WTC11 (cell line): ENCODE measurements around the gene SLC5A9.

Source experiments
- NFE2L1 ChIP-seq: sonication (generic); formaldehyde crosslinking; IDR thresholded peaks from 2 replicates; pipeline ENCODE4 v1.8.1; 2023; ENCODE audit warnings: missing genetic modification reagents
- TCF7 ChIP-seq: sonication (generic); formaldehyde crosslinking; IDR thresholded peaks from 2 replicates; pipeline ENCODE4 v1.8.0; 2022; ENCODE audit warnings: mild to moderate bottlenecking, low read depth, missing genetic modification reagents, moderate library complexity
- TF ChIP-seq, protein P1 (sequence below): fragments of 200-600 bp; IDR thresholded peaks from 2 replicates; pipeline ENCODE4 v1.8.0; 2022; ENCODE audit warnings: antibody characterized with exemption
- TF ChIP-seq, protein P2 (sequence below): sonication (generic); formaldehyde crosslinking; IDR thresholded peaks from 2 replicates; pipeline ENCODE4 v1.8.0; 2022; ENCODE audit warnings: mild to moderate bottlenecking, missing genetic modification reagents
- TF ChIP-seq, protein P3 (sequence below): sonication (generic); formaldehyde crosslinking; IDR thresholded peaks from 2 replicates; pipeline ENCODE4 v1.8.0; 2022; ENCODE audit warnings: mild to moderate bottlenecking, missing genetic modification reagents
- TF ChIP-seq, protein P4 (sequence below): sonication (generic); formaldehyde crosslinking; IDR thresholded peaks from 2 replicates; pipeline ENCODE4 v1.8.1; 2023; ENCODE audit warnings: mild to moderate bottlenecking, missing genetic modification reagents, borderline replicate concordance
- TF ChIP-seq, protein P5 (sequence below): sonication (generic); formaldehyde crosslinking; conservative IDR thresholded peaks from 2 replicates; pipeline ENCODE4 v1.8.1; 2022; ENCODE audit warnings: mild to moderate bottlenecking, missing genetic modification reagents

DNA sequence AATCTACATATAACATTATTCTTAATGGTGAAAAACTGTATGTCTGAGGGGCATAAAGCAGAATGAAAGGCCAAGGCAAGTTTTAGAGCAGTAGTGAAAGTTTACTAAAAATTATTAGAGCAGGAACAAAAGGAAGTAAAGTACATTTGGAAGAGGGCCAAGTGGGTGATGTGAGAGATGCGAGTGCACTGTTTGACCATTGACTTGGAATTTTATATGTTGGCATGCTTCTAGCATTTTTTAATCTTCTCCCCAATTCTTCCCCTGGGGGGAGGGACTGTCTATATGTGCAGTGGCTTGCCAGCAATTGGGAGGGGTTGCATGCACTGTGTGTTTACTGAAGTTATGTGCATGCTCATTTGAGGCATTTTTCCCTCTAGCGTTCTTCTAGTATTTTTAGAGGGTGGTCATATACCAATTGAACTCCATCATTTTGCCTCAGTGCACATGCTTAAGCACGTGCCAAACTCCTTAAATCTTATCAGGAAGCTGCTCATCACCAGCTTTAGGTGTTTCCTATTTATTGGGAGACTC, 36.1 kb upstream of the SLC5A9 start:
- TF ChIP-seq, protein P1, sequence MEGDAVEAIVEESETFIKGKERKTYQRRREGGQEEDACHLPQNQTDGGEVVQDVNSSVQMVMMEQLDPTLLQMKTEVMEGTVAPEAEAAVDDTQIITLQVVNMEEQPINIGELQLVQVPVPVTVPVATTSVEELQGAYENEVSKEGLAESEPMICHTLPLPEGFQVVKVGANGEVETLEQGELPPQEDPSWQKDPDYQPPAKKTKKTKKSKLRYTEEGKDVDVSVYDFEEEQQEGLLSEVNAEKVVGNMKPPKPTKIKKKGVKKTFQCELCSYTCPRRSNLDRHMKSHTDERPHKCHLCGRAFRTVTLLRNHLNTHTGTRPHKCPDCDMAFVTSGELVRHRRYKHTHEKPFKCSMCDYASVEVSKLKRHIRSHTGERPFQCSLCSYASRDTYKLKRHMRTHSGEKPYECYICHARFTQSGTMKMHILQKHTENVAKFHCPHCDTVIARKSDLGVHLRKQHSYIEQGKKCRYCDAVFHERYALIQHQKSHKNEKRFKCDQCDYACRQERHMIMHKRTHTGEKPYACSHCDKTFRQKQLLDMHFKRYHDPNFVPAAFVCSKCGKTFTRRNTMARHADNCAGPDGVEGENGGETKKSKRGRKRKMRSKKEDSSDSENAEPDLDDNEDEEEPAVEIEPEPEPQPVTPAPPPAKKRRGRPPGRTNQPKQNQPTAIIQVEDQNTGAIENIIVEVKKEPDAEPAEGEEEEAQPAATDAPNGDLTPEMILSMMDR: no peak
- TF ChIP-seq, protein P2, sequence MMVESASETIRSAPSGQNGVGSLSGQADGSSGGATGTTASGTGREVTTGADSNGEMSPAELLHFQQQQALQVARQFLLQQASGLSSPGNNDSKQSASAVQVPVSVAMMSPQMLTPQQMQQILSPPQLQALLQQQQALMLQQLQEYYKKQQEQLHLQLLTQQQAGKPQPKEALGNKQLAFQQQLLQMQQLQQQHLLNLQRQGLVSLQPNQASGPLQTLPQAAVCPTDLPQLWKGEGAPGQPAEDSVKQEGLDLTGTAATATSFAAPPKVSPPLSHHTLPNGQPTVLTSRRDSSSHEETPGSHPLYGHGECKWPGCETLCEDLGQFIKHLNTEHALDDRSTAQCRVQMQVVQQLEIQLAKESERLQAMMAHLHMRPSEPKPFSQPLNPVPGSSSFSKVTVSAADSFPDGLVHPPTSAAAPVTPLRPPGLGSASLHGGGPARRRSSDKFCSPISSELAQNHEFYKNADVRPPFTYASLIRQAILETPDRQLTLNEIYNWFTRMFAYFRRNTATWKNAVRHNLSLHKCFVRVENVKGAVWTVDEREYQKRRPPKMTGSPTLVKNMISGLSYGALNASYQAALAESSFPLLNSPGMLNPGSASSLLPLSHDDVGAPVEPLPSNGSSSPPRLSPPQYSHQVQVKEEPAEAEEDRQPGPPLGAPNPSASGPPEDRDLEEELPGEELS (CRISPR knock-in tag): no peak
- TF ChIP-seq TCF7 (CRISPR knock-in tag): no peak
- TF ChIP-seq, protein P3, sequence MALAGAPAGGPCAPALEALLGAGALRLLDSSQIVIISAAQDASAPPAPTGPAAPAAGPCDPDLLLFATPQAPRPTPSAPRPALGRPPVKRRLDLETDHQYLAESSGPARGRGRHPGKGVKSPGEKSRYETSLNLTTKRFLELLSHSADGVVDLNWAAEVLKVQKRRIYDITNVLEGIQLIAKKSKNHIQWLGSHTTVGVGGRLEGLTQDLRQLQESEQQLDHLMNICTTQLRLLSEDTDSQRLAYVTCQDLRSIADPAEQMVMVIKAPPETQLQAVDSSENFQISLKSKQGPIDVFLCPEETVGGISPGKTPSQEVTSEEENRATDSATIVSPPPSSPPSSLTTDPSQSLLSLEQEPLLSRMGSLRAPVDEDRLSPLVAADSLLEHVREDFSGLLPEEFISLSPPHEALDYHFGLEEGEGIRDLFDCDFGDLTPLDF (CRISPR knock-in tag): no peak
- TF ChIP-seq NFE2L1 (CRISPR knock-in tag): no peak
- TF ChIP-seq, protein P4, sequence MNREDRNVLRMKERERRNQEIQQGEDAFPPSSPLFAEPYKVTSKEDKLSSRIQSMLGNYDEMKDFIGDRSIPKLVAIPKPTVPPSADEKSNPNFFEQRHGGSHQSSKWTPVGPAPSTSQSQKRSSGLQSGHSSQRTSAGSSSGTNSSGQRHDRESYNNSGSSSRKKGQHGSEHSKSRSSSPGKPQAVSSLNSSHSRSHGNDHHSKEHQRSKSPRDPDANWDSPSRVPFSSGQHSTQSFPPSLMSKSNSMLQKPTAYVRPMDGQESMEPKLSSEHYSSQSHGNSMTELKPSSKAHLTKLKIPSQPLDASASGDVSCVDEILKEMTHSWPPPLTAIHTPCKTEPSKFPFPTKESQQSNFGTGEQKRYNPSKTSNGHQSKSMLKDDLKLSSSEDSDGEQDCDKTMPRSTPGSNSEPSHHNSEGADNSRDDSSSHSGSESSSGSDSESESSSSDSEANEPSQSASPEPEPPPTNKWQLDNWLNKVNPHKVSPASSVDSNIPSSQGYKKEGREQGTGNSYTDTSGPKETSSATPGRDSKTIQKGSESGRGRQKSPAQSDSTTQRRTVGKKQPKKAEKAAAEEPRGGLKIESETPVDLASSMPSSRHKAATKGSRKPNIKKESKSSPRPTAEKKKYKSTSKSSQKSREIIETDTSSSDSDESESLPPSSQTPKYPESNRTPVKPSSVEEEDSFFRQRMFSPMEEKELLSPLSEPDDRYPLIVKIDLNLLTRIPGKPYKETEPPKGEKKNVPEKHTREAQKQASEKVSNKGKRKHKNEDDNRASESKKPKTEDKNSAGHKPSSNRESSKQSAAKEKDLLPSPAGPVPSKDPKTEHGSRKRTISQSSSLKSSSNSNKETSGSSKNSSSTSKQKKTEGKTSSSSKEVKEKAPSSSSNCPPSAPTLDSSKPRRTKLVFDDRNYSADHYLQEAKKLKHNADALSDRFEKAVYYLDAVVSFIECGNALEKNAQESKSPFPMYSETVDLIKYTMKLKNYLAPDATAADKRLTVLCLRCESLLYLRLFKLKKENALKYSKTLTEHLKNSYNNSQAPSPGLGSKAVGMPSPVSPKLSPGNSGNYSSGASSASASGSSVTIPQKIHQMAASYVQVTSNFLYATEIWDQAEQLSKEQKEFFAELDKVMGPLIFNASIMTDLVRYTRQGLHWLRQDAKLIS (CRISPR knock-in tag): no peak
- TF ChIP-seq, protein P5, sequence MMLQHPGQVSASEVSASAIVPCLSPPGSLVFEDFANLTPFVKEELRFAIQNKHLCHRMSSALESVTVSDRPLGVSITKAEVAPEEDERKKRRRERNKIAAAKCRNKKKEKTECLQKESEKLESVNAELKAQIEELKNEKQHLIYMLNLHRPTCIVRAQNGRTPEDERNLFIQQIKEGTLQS (CRISPR knock-in tag): no peak
